Right atrium auricular region (tissue), 2 donors: ENCODE results near the gene C9orf43. TPM values are rescaled to one million over a fixed set of nuclear protein-coding genes. Genes with fewer than 3 reads are reported as not detected.
A peak's percentile ranks its signal among the peaks of the same experiment; 100 is the strongest.

ENCODE experiments used
- DNase-seq: peaks from one replicate; pipeline ENCODE4 v3.0.0-alpha.2; 2019; ENCODE audit warnings: low spot score
- H3K27ac ChIP-seq, 2 donors: fragments of 200-600 bp; sonication (generic); 1 replicate in 1 of 2; 2 replicates in 1 of 2; pipeline ENCODE4 v1.5.1; 2016 to 2019
- H3K27me3 ChIP-seq, 2 donors: fragments of 200-600 bp; sonication (generic); one replicate each; pipeline versions ENCODE4 v1.5.1 to v1.6.0; 2017 to 2019
- H3K36me3 ChIP-seq: fragments of 200-600 bp; sonication (generic); one replicate; pipeline ENCODE4 v1.5.1; 2016
- H3K4me1 ChIP-seq, 2 donors: fragments of 200-600 bp; sonication (generic); one replicate each; pipeline versions ENCODE4 v1.5.1 to v1.6.0; 2017 to 2019
- H3K4me3 ChIP-seq, 2 donors: fragments of 200-600 bp; sonication (generic); 1 replicate in 1 of 2; 2 replicates in 1 of 2; pipeline ENCODE4 v1.5.1; 2017 to 2019; ENCODE audit warnings: mild to moderate bottlenecking in 1 of 2, moderate library complexity in 1 of 2
- H3K9me3 ChIP-seq, 2 donors: fragments of 200-600 bp; sonication (generic); one replicate each; pipeline ENCODE4 v1.5.1; 2019
- CTCF ChIP-seq, 2 donors: fragments of 200-600 bp; sonication (generic); IDR thresholded peaks; one replicate each; pipeline ENCODE4 v1.5.1; 2019; ENCODE audit warnings: antibody characterized with exemption in 2 of 2
- total RNA-seq, 2 donors: library from RNA; depleted of rRNA; stranded (reverse); fragments of >200 nt; gene quantifications; one replicate each; pipeline ENCODE4 v1.1.0, GENCODE V29; 2016

Gene C9orf43
- total RNA-seq, 2 donors from 2014 or later = not detected

- peak; percentile 18 for DNase-seq
- no peaks in the 10 kb centered on the region for H3K36me3 ChIP-seq
- peak overlapping the region; percentile 2 to 24 for H3K27ac ChIP-seq
- no peaks in the 10 kb centered on the region for H3K27me3 ChIP-seq
- TF ChIP-seq CTCF (IDR thresholded peaks at IDR 0.05) = no peak
- H3K4me1 ChIP-seq = peaks cover 0 to 24% of the 10 kb centered on the region in 2 donors
- H3K4me3 ChIP-seq = no peak overlapping the region
- H3K9me3 ChIP-seq = no peaks in the 10 kb centered on the region
Observed at GRCh38 chr9:113471143-113471542, 60.6 kb downstream of the C9orf43 start.

- H3K27ac ChIP-seq = peak overlapping the region; percentile 2 to 24
- peaks cover 0 to 28% of the 10 kb centered on the region in 2 donors for H3K4me1 ChIP-seq
- no peak overlapping the region for H3K4me3 ChIP-seq
- DNase-seq = peak; percentile 18
- no peak for TF ChIP-seq CTCF (IDR thresholded peaks at IDR 0.05)
- H3K36me3 ChIP-seq = no peaks in the 10 kb centered on the region
- H3K9me3 ChIP-seq = no peaks in the 10 kb centered on the region
- no peaks in the 10 kb centered on the region for H3K27me3 ChIP-seq
Observed at GRCh38 chr9:113471566-113471965, 61.0 kb downstream of the C9orf43 start.

GRCh38 chr9:113472199-113472598 is 61.7 kb downstream of the C9orf43 start:
- Histone ChIP-seq H3K36me3 (no peaks in the 10 kb centered on the region), H3K27ac (peak overlapping the region in 1 of 2 donors; percentile 16), H3K4me3 (no peak overlapping the region), H3K27me3 (no peaks in the 10 kb centered on the region), H3K9me3 (no peaks in the 10 kb centered on the region), H3K4me1 (peaks cover 0 to 34% of the 10 kb centered on the region in 2 donors)
- TF ChIP-seq CTCF (IDR thresholded peaks at IDR 0.05) = no peak
- no peak for DNase-seq

GRCh38 chr9:113474360-113475028 is 63.9 kb downstream of the C9orf43 start:
- no peak for DNase-seq
- Histone ChIP-seq H3K4me1 (peaks cover 0 to 47% of the 10 kb centered on the region in 2 donors), H3K36me3 (no peaks in the 10 kb centered on the region), H3K9me3 (no peaks in the 10 kb centered on the region), H3K27ac (peak overlapping the region; percentile 53 to 69), H3K4me3 (no peak overlapping the region), H3K27me3 (no peaks in the 10 kb centered on the region)
- TF ChIP-seq CTCF (IDR thresholded peaks at IDR 0.05) = no peak

- no peak for DNase-seq
- Histone ChIP-seq H3K4me1 (peaks cover 0 to 49% of the 10 kb centered on the region in 2 donors), H3K27ac (peak overlapping the region; percentile 53 to 69)
Observed at GRCh38 chr9:113475031-113475430, 64.5 kb downstream of the C9orf43 start.

More at GRCh38 chr9:113475031-113475430, 64.5 kb downstream of the C9orf43 start:
- Histone ChIP-seq H3K4me3 (no peak overlapping the region), H3K36me3 (no peaks in the 10 kb centered on the region), H3K9me3 (no peaks in the 10 kb centered on the region), H3K27me3 (no peaks in the 10 kb centered on the region)
- TF ChIP-seq CTCF (IDR thresholded peaks at IDR 0.05) = no peak
